Endothelial cell of umbilical vein (primary cell): ENCODE results near the gene SLC6A19. TPM values are rescaled to one million over a fixed set of nuclear protein-coding genes. Genes with fewer than 3 reads are reported as not detected.

Source experiments
- BruUV-seq: library from RNA; stranded (reverse); fragments of 400-500 nt; replicated peaks from 2 replicates; lab custom pipeline; 2021; lab: Mats Ljungman, UMichigan
- CTCF ChIA-PET: fragments of 300-600, 350-600 bp; sonication (Branson Sonifier 250); formaldehyde crosslinking; loops from one replicate; lab custom pipeline; 2021; ENCODE audit warnings: antibody characterized with exemption, inconsistent platforms; lab: Charles Lee
- POLR2A ChIA-PET: fragments of 300-600, 350-600 bp; sonication (Branson Sonifier 250); formaldehyde crosslinking; loops from one replicate; lab custom pipeline; 2021; ENCODE audit warnings: antibody characterized with exemption, inconsistent platforms; lab: Charles Lee
- DNase-seq: peaks from one replicate; pipeline ENCODE4 v3.0.0-alpha.2; 2011; ENCODE audit warnings: low read depth, low spot score
- FAIRE-seq: peaks from 2 replicates; lab custom pipeline; 2011; peaks lifted over from hg19 to GRCh38; lab: Jason Lieb, UNC
- H2AFZ ChIP-seq: 2 replicates; pipeline ENCODE4 v1.6.0; 2012; ENCODE audit warnings: low read depth, low read length, control low read depth, inconsistent platforms
- H3K27ac ChIP-seq: 2 replicates; pipeline ENCODE4 v1.5.1; 2011; ENCODE audit warnings: low read depth, mild to moderate bottlenecking, control low read depth, low read length, moderate library complexity; ENCODE audit not compliant: insufficient read depth
- H3K27me3 ChIP-seq, 2 experiments: 2 replicates each; pipeline versions ENCODE4 v1.6.0 to v1.6.1; 2011; ENCODE audit warnings: low read length in 2 of 2, mixed read lengths in 1 of 2; ENCODE audit not compliant: control insufficient read depth in 2 of 2, insufficient read depth in 2 of 2
- H3K36me3 ChIP-seq, 2 experiments: 2 replicates in 1 of 2; 3 replicates in 1 of 2; pipeline ENCODE4 v1.5.1; 2011; ENCODE audit warnings: low read length in 2 of 2, mild to moderate bottlenecking in 1 of 2, moderate library complexity in 1 of 2; ENCODE audit not compliant: control insufficient read depth in 2 of 2, insufficient read depth in 2 of 2; ENCODE audit errors: extremely low read depth in 1 of 2
- H3K4me1 ChIP-seq: 3 replicates; pipeline ENCODE4 v1.5.1; 2011; ENCODE audit warnings: mild to moderate bottlenecking, low read length; ENCODE audit not compliant: control insufficient read depth, insufficient read depth; ENCODE audit errors: extremely low read depth
- H3K4me2 ChIP-seq: 2 replicates; pipeline ENCODE4 v1.6.1; 2011; ENCODE audit warnings: low read length, control low read depth, mixed read lengths; ENCODE audit not compliant: insufficient read depth
- H3K4me3 ChIP-seq, 3 experiments: fragments of 200-600 bp in 1 of 3; sonication (generic), shearing (Covaris generic) in 1 of 3; replicated peaks in 1 of 3; 2 replicates each; pipeline ENCODE4 v1.5.1; 2011 to 2016; ENCODE audit warnings: control low read depth in 3 of 3, low read length in 3 of 3, mild to moderate bottlenecking in 2 of 3, inconsistent platforms in 1 of 3, low read depth in 1 of 3, moderate library complexity in 1 of 3; ENCODE audit not compliant: insufficient read depth in 1 of 3
- H3K79me2 ChIP-seq: 2 replicates; pipeline ENCODE4 v1.6.0; 2012; ENCODE audit warnings: low read length, inconsistent platforms; ENCODE audit not compliant: control insufficient read depth, insufficient read depth
- H3K9ac ChIP-seq: replicated peaks from 2 replicates; pipeline ENCODE3; 2011; ENCODE audit warnings: low read length, control low read depth; ENCODE audit not compliant: insufficient read depth; ENCODE audit errors: extremely low read depth
- H3K9me1 ChIP-seq: replicated peaks from 3 replicates; pipeline ENCODE4 v1.6.0; 2011; ENCODE audit warnings: mild to moderate bottlenecking, low read length; ENCODE audit not compliant: control insufficient read depth, insufficient read depth; ENCODE audit errors: extremely low read depth
- H3K9me3 ChIP-seq: replicated peaks from 2 replicates; pipeline ENCODE4 v1.5.1; 2012; ENCODE audit warnings: low read length, inconsistent platforms; ENCODE audit not compliant: control insufficient read depth, insufficient read depth
- H4K20me1 ChIP-seq: replicated peaks from 2 replicates; pipeline ENCODE3; 2011; ENCODE audit warnings: mild to moderate bottlenecking, low read length; ENCODE audit not compliant: control insufficient read depth, insufficient read depth; ENCODE audit errors: extremely low read depth
- EZH2 ChIP-seq: IDR thresholded peaks from 2 replicates; pipeline ENCODE4 v1.6.1; 2012; ENCODE audit warnings: borderline replicate concordance, low read depth, mild to moderate bottlenecking, moderate library complexity, low read length, inconsistent platforms; ENCODE audit not compliant: severe bottlenecking
- FOS ChIP-seq: IDR thresholded peaks from 2 replicates; pipeline ENCODE4 v1.6.1; 2011; ENCODE audit warnings: mild to moderate bottlenecking, low read length, moderate library complexity, borderline replicate concordance; ENCODE audit not compliant: insufficient read depth
- GATA2 ChIP-seq: IDR thresholded peaks from 2 replicates; pipeline ENCODE4 v1.7.0; 2011; ENCODE audit warnings: low read depth, mild to moderate bottlenecking, moderate library complexity, mixed read lengths, low read length; ENCODE audit not compliant: insufficient read length, insufficient read depth
- JUN ChIP-seq: IDR thresholded peaks from 2 replicates; pipeline ENCODE4 v1.6.1; 2011; ENCODE audit warnings: borderline replicate concordance, low read depth; ENCODE audit not compliant: insufficient read length, insufficient read depth
- dilution Hi-C: fragments of 300-500 bp; cut with MboI; formaldehyde crosslinking; loops from one replicate; pipeline ENCODE4 v1.15.0; 2019; ENCODE audit warnings: low sequenced_read_pairs; ENCODE audit not compliant: extremely low pct_ligation_motif_present
- intact Hi-C: fragments of 100-400 bp; cut with micrococcal nuclease; formaldehyde crosslinking; loops from one replicate; pipeline ENCODE4 v1.10.0; 2022
- polyA plus RNA-seq, 4 experiments: library from polyadenylated mRNA; depleted of rRNA in 3 of 4; stranded (reverse) in 3 of 4; unstranded in 1 of 4; fragments of >200 nt; gene quantifications; 2 replicates each; pipeline versions ENCODE4 v1.2.1 to v1.2.3, GENCODE V29; 2011 to 2012; ENCODE audit warnings: missing spikeins in 1 of 4
- total RNA-seq: library from RNA; stranded (reverse); gene quantifications from 2 replicates; pipeline ENCODE4 v1.2.3, GENCODE V29; 2021
- TF ChIP-seq, protein P1 (sequence below): IDR thresholded peaks from 2 replicates; pipeline ENCODE4 v1.6.1; 2011; ENCODE audit not compliant: insufficient read depth, insufficient read length
- TF ChIP-seq, protein P2 (sequence below), 2 donors: IDR thresholded peaks; 1 replicate in 1 of 2; 2 replicates in 1 of 2; pipeline ENCODE4 v1.5.1; 2011; ENCODE audit warnings: low read length in 2 of 2, mild to moderate bottlenecking in 2 of 2, moderate library complexity in 2 of 2, control low read depth in 1 of 2, inconsistent platforms in 1 of 2, low read depth in 1 of 2; ENCODE audit not compliant: insufficient read depth in 1 of 2; ENCODE audit errors: extremely low read depth in 1 of 2

The SLC6A19 gene
- total and polyA plus RNA-seq, 2 donors (not counting 3 experiments of a cell fraction or from before 2014, with no cell fraction given): not detected

DNA sequence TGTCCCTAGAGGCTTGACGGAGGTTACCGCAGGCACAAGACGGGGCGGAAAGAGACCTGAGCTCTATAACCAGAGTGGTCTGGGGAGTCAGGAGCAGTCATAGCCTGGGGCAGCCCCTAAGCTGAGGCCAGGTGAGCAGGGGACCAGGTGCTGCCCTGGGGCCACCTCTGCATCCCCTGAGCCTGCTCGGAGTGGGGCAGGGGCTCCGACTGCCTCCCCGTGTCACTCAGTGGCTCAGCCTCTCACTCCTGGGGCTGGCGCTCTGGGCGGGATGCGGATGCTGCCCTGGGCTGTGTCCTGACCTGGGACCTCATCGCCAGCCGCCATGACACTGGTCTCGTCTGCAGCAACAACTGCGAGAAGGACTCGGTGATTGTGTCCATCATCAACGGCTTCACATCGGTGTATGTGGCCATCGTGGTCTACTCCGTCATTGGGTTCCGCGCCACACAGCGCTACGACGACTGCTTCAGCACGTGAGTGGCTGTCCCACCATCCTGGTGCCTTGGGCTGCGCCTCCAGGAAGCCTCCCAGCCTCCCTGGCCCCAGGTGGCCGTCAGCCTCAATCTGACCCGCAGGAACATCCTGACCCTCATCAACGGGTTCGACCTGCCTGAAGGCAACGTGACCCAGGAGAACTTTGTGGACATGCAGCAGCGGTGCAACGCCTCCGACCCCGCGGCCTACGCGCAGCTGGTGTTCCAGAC is 15.0 kb downstream of the SLC6A19 start:
- H3K9ac ChIP-seq: no peak overlapping the region
- no peaks in the 10 kb centered on the region for H3K27me3 ChIP-seq
- intact Hi-C loops: no loop called here
- DNase-seq (no peak), FAIRE-seq (no peak)
- H3K36me3 ChIP-seq: no peaks in the 10 kb centered on the region
- H3K27ac ChIP-seq: no peak overlapping the region
- BruUV-seq: no TSS peak
- H3K9me3 ChIP-seq: no peaks in the 10 kb centered on the region
- H3K4me3 ChIP-seq: no peak overlapping the region
- H3K4me2 ChIP-seq: no peak overlapping the region
- no peaks in the 10 kb centered on the region for H4K20me1 ChIP-seq
- ChIA-PET CTCF (no interaction called here), POLR2A (no interaction called here)
- H2AFZ ChIP-seq: no peak overlapping the region
- no peak for TF ChIP-seq GATA2
- TF ChIP-seq, protein P1, sequence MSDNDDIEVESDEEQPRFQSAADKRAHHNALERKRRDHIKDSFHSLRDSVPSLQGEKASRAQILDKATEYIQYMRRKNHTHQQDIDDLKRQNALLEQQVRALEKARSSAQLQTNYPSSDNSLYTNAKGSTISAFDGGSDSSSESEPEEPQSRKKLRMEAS: no peak
- TF ChIP-seq, protein P2, sequence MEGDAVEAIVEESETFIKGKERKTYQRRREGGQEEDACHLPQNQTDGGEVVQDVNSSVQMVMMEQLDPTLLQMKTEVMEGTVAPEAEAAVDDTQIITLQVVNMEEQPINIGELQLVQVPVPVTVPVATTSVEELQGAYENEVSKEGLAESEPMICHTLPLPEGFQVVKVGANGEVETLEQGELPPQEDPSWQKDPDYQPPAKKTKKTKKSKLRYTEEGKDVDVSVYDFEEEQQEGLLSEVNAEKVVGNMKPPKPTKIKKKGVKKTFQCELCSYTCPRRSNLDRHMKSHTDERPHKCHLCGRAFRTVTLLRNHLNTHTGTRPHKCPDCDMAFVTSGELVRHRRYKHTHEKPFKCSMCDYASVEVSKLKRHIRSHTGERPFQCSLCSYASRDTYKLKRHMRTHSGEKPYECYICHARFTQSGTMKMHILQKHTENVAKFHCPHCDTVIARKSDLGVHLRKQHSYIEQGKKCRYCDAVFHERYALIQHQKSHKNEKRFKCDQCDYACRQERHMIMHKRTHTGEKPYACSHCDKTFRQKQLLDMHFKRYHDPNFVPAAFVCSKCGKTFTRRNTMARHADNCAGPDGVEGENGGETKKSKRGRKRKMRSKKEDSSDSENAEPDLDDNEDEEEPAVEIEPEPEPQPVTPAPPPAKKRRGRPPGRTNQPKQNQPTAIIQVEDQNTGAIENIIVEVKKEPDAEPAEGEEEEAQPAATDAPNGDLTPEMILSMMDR (IDR thresholded peaks at IDR 0.05; ENCODE audit: extremely low read depth in 1 of 2, insufficient read depth in 1 of 2, low read depth in 1 of 2, low read length in 2 of 2): no peak
- no peak for TF ChIP-seq FOS
- dilution Hi-C loops: no loop called here
- H3K4me1 ChIP-seq: no peaks in the 10 kb centered on the region
- no peaks in the 10 kb centered on the region for H3K9me1 ChIP-seq
- no peaks in the 10 kb centered on the region for H3K79me2 ChIP-seq

DNA sequence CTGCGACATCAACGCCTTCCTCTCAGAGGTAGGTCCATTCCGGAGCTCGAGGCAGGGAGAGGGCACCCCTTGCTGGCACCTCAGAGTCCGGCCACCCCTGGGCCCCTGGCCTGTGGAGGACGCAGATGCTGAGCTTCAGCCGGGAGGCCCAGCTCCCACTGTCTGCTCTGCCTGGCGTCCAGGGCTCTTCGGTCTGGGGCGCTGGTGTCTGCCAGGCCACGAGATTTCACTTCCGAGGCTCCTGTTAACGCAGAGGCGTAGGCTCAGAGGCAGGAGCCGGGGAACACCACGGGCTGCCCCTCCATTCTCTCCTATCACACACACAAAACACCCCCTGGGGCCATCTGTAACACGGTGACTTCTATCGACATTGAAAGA is 15.5 kb downstream of the SLC6A19 start:
- H3K9me3 ChIP-seq: no peaks in the 10 kb centered on the region
- H3K4me2 ChIP-seq: no peak overlapping the region
- no peaks in the 10 kb centered on the region for H3K79me2 ChIP-seq
- TF ChIP-seq GATA2 (no peak), EZH2 (no peak), JUN (no peak)
- DNase-seq (no peak), FAIRE-seq (no peak)
- no peaks in the 10 kb centered on the region for H3K27me3 ChIP-seq
- H2AFZ ChIP-seq: no peak overlapping the region
- intact Hi-C loops (no loop called here), dilution Hi-C loops (no loop called here)
- BruUV-seq: no TSS peak
- no peaks in the 10 kb centered on the region for H4K20me1 ChIP-seq
- H3K36me3 ChIP-seq: no peaks in the 10 kb centered on the region
- ChIA-PET CTCF (no interaction called here), POLR2A (no interaction called here)
- H3K9ac ChIP-seq: no peak overlapping the region
- H3K9me1 ChIP-seq: no peaks in the 10 kb centered on the region
- no peak overlapping the region for H3K4me3 ChIP-seq
- H3K4me1 ChIP-seq: no peaks in the 10 kb centered on the region
- no peak overlapping the region for H3K27ac ChIP-seq
